GM18511 (cell line): ENCODE measurements around the gene ARHGAP23.
"Not testable (repeated sequence)": the region's sequence is repeated elsewhere in the genome, so short reads cannot be mapped to it uniquely, and the experiment has no call there.

Experiments used
- ATAC-seq: cut with Tn5 transposase; IDR thresholded peaks from one replicate; pipeline ENCODE4 v1.9.1; 2021; ENCODE audit warnings: mild to moderate bottlenecking, moderate library complexity; ENCODE audit not compliant: unreplicated experiment

The ARHGAP23 gene

GRCh38 chr17:38420518-38420917, 7.7 kb upstream of the ARHGAP23 start:
- no peak for ATAC-seq

- no peak for ATAC-seq
Measured at GRCh38 chr17:38421171-38421841, 7.0 kb upstream of the ARHGAP23 start.

GRCh38 chr17:38421871-38422827, 6.1 kb upstream of the ARHGAP23 start:
- no peak for ATAC-seq

GRCh38 chr17:38424297-38424972, 3.8 kb upstream of the ARHGAP23 start:
- ATAC-seq, result no peak

GRCh38 chr17:38425031-38425430, 3.2 kb upstream of the ARHGAP23 start:
- ATAC-seq, result no peak

GRCh38 chr17:38425744-38426143, 2.5 kb upstream of the ARHGAP23 start:
- ATAC-seq, result no peak

GRCh38 chr17:38426441-38426840, 1.8 kb upstream of the ARHGAP23 start:
- no peak for ATAC-seq

GRCh38 chr17:38427160-38427949, 909 bp upstream of the ARHGAP23 start:
- ATAC-seq, result no peak

- ATAC-seq, result no peak
Measured at GRCh38 chr17:38428643-38429371, 543 bp downstream of the ARHGAP23 start.

- ATAC-seq, result no peak
Measured at GRCh38 chr17:38429476-38430100, 1.3 kb downstream of the ARHGAP23 start.

GRCh38 chr17:38430316-38430715, 2.1 kb downstream of the ARHGAP23 start:
- ATAC-seq, result no peak

- ATAC-seq, result no peak
Measured at GRCh38 chr17:38430822-38431221, 2.6 kb downstream of the ARHGAP23 start.

- no peak for ATAC-seq
Measured at GRCh38 chr17:38431346-38432145, 3.3 kb downstream of the ARHGAP23 start.

- no peak for ATAC-seq
Measured at GRCh38 chr17:38434178-38434665, 6.0 kb downstream of the ARHGAP23 start.

GRCh38 chr17:38435795-38436194, 7.5 kb downstream of the ARHGAP23 start:
- ATAC-seq, result no peak

- ATAC-seq, result no peak
Measured at GRCh38 chr17:38436386-38436785, 8.1 kb downstream of the ARHGAP23 start.

- ATAC-seq, result not testable (repeated sequence)
Measured at GRCh38 chr17:38437313-38437712, 9.0 kb downstream of the ARHGAP23 start.

- no peak for ATAC-seq
Measured at GRCh38 chr17:38439436-38439835, 11.2 kb downstream of the ARHGAP23 start.
